NAMALWA (cell line): ENCODE results near the gene GALNT10.

Experiments
- DNase-seq: peaks from one replicate; pipeline ENCODE4 v3.0.0-alpha.2; 2015; ENCODE audit warnings: low spot score

GALNT10 gene

DNA sequence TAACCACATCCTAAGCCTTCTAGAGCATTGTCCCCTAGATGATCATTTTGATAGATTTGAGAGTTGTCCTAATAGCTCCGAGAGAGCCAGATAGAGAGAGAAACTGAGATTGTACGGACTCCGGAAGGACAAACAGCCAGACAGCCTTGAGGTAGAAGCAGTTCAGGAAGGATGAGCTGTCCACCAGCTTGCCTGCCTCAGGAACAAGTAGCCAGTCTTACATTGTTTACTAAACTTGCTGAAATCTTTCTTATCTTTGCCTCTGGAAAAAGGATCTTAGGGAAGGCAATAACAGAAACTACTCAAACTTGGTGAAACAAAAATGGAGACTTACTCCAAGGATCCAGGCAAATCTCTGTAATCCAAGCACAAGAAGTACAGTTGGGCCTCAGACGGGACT is 216.3 kb downstream of the GALNT10 start:
- no peak for DNase-seq

DNA sequence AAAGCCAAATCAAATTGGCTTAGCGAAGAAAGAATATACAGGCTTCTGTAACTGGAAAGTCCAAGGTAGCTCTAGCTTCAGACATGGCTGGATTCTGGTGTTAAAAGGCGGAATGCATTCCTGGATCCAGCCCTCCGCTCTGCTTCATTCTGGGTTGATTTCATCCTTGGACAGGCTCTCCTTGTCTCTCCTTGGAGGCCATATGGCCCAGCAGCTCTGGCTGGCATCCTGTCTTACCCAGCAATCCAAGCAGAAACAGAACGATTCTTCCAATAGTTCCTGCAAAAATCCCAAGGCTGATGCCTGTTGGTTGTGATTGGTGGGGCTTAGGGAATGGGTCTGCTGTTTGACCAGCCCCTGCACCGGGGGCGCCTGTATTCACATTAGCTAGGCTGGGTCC is 218.3 kb downstream of the GALNT10 start:
- no peak for DNase-seq

DNA sequence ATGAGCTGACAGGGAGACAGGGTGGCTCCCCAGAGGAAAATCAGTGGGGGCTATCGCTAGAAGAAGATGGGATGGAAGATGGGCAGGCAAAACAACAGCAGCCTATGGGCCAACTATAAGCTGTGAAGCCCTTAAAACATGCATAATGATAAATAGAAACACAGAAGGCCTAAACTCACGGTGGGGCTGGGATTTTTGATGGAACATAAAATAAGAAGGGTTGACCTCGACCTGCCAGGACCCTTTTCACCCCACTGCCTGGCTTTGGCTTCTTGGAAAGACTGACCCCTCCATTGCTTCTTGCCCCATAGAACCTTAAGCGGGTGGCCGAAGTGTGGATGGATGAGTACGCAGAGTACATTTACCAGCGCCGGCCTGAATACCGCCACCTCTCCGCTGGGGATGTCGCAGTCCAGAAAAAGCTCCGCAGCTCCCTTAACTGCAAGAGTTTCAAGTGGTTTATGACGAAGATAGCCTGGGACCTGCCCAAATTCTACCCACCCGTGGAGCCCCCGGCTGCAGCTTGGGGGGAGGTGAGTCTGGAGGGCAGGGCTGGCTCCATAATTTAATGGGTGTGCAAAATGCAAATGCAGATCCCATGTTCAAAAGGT is 218.8 kb downstream of the GALNT10 start:
- DNase-seq = no peak

DNA sequence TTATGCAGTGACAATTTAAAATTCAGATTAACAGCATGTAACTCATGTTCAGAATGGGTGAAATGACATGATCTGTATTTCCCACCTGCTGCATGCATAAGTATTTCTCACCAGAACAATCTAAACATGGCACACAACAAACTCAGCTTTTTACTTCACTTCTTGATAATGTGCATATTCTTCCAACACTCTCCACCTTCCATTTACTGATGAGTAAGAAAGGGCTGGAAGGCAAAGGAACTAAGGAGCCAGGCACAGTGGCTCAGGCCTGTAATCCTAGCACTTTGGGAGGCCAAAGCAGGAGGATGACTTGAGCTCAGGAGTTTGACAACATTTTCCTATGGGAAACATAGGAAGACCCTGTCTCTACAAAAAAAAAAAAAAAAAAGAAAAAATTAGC is 219.5 kb downstream of the GALNT10 start:
- no peak for DNase-seq

DNA sequence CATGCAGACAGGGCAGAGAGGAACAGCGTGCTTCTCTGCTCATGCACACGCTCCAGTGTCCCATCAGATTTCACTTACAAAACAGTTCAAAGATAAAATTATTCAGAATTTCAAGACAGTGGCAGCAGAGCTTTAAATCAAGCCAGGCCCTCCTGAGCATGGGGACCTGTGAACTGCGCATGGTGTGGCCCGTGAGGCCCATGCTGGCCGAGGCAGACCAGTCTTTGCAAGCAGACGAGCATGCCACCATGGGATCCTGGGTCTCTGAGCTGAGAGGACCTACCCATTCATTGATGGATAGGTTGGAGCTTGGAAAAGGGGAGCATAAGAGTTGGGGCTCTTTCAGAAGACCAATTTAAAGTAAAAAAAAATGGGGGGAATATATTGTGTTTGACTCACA is 220.3 kb downstream of the GALNT10 start:
- DNase-seq = no peak

DNA sequence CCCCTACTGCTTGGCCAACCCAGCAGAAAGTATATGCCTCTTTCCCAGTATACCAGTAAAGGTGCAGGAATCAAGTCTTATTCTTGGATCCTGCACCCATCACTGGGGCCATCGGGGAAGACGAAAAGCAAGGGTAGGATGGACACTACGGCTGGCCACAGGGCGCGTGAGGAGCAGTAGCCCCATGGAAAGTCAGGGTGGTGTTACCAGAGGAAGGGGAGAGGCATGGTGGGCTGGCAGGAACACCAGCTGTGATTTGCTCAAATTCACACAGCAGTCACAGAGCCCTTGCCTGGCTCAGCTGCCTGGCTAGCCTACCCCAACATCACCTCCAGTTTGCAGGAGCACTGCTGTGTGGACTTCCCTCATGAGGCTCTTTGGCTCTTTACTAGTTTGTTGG is 220.8 kb downstream of the GALNT10 start:
- no peak for DNase-seq

DNA sequence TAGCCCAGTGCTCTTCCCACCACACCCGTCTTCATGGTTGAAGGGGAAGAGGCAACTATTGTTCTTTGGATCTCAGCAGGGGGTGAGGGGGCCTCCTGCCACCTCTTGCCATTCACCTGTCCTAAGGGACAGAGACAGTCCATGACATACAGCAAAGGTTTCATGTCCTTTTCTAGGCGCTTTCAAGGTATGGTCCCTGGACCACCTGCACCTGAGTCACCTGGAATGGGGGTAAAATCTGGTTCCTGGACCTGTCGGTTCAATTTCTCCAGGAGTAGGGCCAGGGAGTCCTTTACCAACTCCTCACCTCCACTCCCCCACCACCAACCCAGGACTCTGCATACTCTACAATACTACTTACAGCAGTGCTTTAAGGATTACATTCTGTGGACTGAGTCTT is 221.8 kb downstream of the GALNT10 start:
- no peak for DNase-seq

DNA sequence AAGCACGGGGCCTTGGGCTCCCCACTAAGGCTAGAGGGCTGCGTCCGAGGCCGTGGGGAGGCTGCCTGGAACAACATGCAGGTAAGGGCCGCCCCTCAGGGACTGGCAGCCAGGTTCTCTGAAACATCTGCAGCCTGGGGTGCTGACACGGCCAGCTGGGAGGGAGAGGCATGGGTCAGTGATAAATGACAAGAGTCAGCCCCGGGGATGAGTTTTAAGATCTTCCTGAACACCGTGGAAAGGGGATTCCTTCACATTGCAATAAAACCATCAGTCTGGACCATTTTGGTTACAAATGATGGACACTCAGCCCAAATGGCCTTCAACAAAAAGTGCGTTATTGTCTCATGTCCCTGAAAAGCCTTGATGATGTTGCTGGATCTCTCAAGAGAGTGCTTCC is 222.4 kb downstream of the GALNT10 start:
- DNase-seq = no peak

DNA sequence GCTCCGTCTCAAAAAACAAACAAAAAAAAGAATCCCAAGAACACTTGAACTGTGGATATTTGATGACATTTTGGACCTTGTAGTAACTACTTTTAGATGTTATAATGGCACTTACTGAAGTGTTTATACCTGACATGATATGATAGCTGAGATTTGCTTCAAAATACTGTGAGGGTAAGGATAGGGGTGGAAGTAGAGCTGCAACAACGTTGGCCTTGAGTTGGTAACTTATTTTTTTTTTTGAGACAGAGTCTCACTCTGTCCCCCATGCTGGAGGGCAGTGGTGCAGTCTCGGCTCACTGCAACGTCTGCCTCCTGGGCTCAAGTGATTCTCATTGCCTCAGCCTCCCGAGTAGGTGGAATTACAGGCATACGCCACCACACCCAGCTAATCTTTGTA is 224.6 kb downstream of the GALNT10 start:
- DNase-seq = no peak

DNA sequence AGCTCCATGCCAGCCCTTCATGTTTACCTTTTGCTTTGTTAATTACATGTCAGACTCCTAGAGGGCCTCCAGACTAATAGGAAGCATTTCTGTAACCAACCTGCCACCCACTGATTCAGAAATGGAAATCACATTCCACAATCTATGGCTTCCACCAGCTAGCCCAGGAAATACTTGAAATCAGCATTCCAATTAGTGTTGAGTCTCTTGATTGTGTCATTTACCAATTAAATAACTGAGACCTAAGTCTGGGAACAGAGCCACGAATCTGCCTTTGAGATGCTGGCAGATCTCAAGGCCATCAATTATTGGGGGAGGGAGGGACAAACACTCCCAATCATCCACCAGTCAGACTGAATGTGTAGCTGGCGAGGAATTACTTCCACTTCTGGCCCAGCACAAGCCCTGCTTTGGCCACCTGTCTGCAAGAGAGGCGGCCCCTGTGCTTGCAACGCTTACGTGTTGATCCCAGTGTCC is 227.8 kb downstream of the GALNT10 start:
- DNase-seq = no peak

DNA sequence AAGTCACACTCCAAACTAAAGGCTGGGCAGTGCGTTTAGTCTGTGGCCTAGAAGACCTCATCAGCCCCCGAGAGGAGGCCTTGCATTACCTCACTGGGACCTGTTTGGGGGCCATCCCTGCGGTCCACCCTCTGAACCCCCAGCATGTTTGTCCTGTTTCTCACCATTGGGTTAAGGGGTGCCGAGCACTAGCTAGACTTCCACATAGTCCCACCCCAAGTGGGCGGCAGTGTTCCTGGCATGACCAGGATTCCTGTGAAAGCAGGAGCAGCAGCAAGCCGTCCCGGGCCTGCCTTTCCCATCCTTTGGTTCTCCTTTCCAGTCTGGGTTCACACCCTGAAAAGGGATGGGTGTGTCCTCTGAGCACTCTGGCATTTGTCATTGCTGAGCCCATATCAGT is 228.7 kb downstream of the GALNT10 start:
- no peak for DNase-seq

DNA sequence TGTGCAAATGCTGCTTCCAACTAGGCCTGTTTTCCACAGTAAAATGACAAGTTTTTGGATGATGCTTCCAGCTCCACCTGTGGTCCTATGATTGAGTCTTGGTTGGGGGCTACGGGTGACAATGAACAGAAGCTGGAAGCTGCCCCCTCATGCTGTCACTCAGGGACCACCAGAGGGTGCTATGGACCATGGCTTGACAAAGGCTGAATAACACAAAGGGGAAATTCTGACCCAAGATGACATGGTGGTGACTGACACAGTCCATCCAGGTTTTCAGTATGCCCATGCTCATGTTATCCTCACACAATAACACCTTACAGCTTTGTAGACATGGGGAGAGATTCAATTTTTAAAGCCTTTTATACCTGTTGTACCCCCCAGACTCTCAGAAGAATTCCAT is 231.3 kb downstream of the GALNT10 start:
- peak; percentile 60 for DNase-seq

DNA sequence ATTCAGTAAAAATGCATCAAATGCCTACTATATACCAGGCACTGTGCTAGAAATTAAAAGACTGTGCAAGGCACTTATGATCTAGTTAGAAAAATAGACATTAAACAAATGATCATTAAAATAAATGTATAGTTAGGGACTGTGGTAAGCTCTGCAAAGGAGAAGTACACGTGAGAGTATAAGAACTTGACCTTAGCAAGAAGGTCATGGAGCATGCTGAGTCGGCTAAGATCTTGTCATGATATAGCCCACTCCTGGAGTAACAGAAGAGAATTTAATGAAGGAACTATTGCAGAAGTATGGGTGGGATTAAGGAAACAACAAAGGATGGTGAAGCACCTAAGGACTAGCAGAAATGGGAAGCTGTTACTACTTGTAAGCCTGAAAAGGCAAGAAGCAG is 231.8 kb downstream of the GALNT10 start:
- DNase-seq = no peak

DNA sequence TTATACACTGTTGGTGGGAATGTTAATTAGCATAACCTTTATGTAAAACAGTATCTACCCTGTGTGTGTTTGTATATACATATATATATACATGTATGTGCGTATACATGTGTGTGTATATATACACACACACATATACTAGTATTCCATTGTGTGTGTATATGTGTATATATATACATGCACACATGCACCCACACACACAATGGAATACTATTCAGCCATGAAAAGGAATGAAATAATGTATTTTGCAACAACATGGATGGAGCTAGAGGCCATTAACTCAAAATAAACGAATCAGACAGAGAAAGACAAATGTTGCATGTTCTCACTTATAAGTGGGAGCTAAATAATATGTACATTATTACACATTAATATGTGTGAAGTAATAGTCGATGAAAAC is 237.7 kb downstream of the GALNT10 start:
- no peak for DNase-seq

DNA sequence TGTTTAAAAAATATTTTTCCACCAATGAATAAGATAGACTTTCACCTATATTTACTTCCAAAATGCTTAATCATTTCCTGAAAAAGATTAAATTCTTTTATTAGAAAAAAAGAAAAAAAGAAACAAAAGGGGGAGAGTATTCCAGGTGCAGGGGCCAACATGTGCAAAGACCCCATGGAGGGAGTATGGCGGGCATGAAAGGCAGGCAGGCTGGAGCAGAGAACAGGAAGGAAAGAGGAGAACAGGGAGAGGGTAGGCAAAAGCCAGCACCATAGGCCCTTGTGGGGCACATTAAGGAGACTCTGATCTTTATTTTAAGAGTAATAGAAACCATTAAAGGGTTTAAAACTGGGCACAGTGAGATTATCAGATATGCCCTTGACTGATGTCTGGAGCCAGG is 238.8 kb downstream of the GALNT10 start:
- DNase-seq = no peak

DNA sequence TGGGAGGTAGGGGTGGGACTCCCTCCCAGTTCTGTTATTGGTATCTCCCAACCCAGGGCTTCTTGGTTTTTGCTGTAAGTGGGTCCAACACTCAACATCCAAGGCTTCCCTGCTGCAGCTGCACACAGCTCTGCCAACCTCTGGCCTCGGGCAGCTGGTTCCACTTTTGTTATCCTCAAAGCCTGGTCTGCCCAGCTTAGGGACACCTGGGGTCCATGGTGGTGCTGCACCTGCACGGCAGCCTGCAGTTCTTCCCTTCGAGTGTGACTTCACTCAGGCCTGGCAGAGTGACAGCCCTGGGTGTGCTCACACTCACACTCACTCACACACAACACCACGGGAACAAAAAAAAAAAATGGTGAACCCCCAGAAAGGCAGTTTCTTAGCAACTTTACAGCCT is 239.9 kb downstream of the GALNT10 start:
- no peak for DNase-seq

DNA sequence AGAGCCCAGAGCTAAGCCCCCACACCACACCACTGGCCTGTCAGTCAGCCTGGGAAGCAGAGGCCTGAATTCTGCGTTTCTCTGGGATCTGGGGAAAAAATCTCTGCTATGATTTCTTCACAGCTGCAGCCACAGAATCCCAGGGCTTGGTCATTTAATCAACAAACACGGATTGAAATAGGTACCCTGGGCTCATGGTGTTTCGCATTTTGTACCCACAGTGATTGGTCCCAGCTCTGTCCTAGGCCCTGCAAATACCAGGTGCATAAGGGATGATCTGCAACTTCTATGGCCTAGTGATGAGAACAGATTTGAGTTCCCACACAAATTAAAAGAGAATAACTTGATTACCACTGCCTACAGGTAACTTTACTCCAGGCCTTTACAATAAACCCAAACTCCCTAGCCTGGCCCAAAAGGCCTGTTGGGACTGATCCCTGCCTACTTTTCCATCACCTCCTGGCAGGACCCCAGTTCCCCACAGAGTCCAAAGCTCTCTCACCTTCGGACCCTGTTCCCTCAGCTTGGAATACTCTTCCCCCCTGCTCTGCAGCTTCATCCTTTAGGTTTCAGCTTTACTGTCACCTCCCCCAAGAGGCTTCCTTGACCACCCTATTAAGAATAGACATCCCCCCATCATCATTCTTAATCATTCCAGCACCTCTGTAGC is 240.6 kb downstream of the GALNT10 start:
- DNase-seq = no peak

DNA sequence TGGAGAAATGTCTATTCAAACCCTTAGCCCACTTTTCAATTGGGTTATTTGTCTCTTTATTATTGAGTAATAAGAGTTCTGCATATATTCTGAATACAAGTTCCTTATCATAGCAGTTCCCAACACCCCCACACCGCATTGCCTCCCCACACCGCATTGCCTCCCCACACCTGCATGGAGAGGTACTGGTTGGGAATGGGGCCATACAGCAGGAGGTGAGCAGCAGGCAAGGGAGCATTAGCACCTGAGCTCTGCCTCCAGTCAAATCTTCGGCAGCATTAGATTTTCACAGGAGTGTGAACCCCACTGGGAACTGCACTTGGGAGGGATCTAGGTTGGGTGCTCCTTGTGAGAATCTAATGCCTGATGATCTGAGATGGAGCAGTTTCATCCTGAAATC is 244.7 kb downstream of the GALNT10 start:
- no peak for DNase-seq

DNA sequence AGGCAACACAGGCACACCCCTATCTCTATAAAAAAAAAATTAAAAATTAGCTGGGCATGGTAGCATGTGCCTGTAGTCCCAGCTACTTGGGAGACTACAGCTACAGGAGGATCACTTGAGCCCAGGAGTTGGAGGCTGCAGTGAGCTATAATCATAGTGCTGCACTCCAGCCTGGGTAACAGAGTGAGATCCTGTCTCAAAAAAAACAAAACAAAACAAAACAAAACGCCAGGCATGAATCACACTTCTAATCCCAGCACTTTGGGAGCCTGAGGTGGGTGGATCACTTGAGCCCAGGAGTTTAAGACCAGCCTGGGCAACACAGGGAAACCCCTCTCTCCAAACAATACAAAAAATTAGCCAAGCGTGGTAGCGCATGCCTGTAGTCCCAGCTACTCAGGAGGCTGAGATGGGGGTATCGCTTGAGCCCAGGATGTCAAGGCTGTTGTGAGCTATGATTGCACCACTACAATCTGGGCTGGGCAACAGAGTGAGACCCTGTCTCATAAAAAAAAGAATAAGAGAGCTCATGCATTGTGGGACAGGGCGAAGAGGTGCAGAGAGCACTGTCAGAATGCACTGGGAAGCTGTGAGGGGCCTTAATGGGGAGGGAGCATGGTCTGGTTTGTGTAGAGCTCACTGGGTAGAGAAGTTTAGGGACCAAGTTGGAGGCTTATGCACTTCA is 246.9 kb downstream of the GALNT10 start:
- no peak for DNase-seq

DNA sequence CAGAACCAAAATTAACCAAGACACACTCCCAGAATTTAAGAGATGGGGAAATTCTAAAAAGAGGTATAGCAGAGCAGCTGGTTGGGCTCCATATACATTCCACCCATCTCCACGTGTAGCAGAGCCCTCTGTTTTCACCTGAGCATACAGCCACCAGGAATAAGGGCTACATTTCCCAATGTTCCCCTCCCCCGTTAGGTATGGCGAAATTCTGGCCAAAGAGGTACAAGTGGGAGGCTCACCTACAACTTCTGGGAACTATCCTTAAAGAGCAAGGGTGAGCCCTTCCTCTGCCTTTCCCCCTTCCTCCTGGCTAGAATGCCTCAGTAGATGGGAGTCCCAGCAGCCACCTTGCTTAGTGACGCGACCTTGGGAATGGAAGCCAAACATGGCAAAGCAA is 250.0 kb downstream of the GALNT10 start:
- DNase-seq = no peak

DNA sequence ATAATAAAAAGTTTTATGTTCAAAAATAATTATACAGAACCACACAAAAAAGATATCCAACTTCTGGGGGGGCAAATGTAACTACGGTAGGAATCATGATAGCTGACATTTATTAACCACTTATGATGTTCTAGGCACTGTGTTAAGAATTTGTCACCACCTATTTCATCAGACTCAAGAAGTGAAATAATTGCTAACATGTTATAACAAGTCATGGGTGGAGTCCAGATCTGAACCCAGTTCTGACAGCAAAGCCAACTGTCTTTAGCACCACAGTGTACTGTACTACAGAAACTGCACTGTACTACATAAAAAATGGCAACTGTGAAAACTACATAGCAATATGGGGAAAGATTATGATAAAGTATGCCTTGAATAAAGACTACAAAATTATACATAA is 252.3 kb downstream of the GALNT10 start:
- no peak for DNase-seq

DNA sequence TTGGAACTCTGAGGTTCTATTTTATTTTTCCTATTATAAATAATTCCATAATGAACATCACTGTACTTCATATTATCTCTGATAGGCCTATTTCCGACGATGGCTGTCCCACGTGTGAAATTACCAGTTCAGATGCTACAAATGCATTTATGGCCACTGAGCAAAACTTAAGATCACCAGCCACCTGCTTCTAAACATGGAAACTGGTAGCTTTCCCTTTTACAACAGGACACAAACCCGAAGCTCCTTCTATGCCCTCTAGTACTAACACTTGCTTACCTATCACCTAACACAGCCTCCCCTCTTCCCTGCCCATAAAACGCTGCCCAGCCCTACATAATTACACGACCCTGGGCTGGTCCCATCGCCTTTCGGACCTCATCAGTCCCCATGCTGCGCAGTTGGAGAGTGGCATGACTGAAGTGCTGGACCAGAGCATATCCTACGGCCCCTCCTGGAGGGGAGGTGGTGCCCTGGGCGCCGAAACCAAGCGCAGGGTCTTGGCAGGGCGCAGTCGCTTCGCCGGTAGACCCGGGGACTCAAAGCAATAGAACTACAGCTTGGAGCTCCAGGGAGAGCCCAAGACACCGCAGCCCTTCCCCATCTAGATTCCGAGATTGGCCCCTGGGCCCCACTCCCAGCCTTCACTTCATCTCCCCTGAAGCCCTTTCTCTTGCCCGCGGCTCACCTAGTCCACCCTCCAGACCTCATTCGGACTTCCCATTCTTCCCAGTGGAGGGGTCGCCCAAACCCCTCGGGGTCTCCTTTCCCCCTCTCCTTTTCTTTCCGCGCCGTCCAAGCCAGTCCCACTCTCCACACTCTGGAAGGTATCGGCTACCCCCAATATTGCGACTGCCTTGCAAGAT is 254.3 kb downstream of the GALNT10 start:
- peak; percentile 11 for DNase-seq
